Panc1 (cell line): ENCODE data around the gene KDM2B.

ENCODE experiments used
- CTCF ChIP-seq: fragments of 450-650 bp; IDR thresholded peaks from 2 replicates; pipeline ENCODE4 v1.5.1; 2017; ENCODE audit warnings: mild to moderate bottlenecking
- POLR2AphosphoS5 ChIP-seq: IDR thresholded peaks from 2 replicates; pipeline ENCODE4 v1.6.1; 2012; ENCODE audit warnings: mild to moderate bottlenecking, low read depth, low read length, moderate library complexity
- REST ChIP-seq, 2 experiments: IDR thresholded peaks; 2 replicates each; pipeline ENCODE4 v1.6.1; 2011 to 2012; ENCODE audit warnings: low read depth in 2 of 2, control low read depth in 1 of 2, low read length in 1 of 2, mild to moderate bottlenecking in 1 of 2, moderate library complexity in 1 of 2; ENCODE audit not compliant: insufficient read depth in 1 of 2
- SIN3A ChIP-seq: IDR thresholded peaks from 2 replicates; pipeline ENCODE4 v1.6.1; 2012; ENCODE audit warnings: low read depth, mild to moderate bottlenecking, low read length, moderate library complexity, borderline replicate concordance; ENCODE audit not compliant: insufficient read depth
- TCF7L2 ChIP-seq: IDR thresholded peaks from 2 replicates; pipeline ENCODE4 v1.6.1; 2011; ENCODE audit warnings: mild to moderate bottlenecking, low read depth, low read length, inconsistent platforms

GRCh38 chr12:121578230-121579189 lies 2.3 kb downstream of the KDM2B start:
- TF ChIP-seq CTCF (no peak), POLR2AphosphoS5 (no peak), SIN3A (no peak), REST (IDR thresholded peaks at IDR 0.05; ENCODE audit: insufficient read depth in 1 of 2, low read depth in 2 of 2, low read length in 1 of 2) (no peak), TCF7L2 (no peak)
